HFFc6 (cell line): Measurements from ENCODE around the gene TBX1. TPM values are rescaled to one million over a fixed set of nuclear protein-coding genes. Genes with fewer than 3 reads are reported as not detected.

Experiments used
- DNase-seq: peaks from one replicate; pipeline ENCODE4 v3.0.0-alpha.2; 2018
- H3K27ac Mint-ChIP-seq: 2 replicates; pipeline ENCODE4 v1.8.0; 2020; ENCODE audit warnings: mild to moderate bottlenecking, mixed read lengths
- H3K27me3 Mint-ChIP-seq: 2 replicates; pipeline ENCODE4 v1.8.0; 2021; ENCODE audit warnings: mild to moderate bottlenecking, moderate library complexity, mixed read lengths; ENCODE audit not compliant: insufficient read depth
- H3K36me3 Mint-ChIP-seq: 2 replicates; pipeline ENCODE4 v1.8.0; 2021; ENCODE audit warnings: low read depth, mixed read lengths
- H3K4me1 Mint-ChIP-seq: 2 replicates; pipeline ENCODE4 v1.8.0; 2020; ENCODE audit warnings: low read depth, mixed read lengths
- H3K4me3 Mint-ChIP-seq: 2 replicates; pipeline ENCODE4 v1.8.0; 2020; ENCODE audit warnings: mild to moderate bottlenecking, moderate library complexity, mixed read lengths
- H3K9me3 Mint-ChIP-seq: 2 replicates; pipeline ENCODE4 v1.8.0; 2020; ENCODE audit warnings: mild to moderate bottlenecking, mixed read lengths
- total RNA-seq, 6 experiments: library from RNA; stranded (reverse); fragmentation: NEBNext Ultra II Directional; extraction: Animal tissue kit (Norgen Biotek cat#: 25700); gene quantifications; 2 replicates in 1 of 6; 3 replicates in 5 of 6; pipeline ENCODE4 v1.2.3, GENCODE V29; 2021
- TF ChIP-seq, protein P1 (sequence below): fragments of 200-600 bp; sonication (generic); IDR thresholded peaks from 2 replicates; pipeline ENCODE4 v1.5.0; 2021; ENCODE audit warnings: antibody characterized with exemption, mild to moderate bottlenecking

TBX1 gene
- total RNA-seq, 6 experiments from 2014 or later: 0.14 to 1.1 (median 0.73) TPM; not detected in 1

DNA sequence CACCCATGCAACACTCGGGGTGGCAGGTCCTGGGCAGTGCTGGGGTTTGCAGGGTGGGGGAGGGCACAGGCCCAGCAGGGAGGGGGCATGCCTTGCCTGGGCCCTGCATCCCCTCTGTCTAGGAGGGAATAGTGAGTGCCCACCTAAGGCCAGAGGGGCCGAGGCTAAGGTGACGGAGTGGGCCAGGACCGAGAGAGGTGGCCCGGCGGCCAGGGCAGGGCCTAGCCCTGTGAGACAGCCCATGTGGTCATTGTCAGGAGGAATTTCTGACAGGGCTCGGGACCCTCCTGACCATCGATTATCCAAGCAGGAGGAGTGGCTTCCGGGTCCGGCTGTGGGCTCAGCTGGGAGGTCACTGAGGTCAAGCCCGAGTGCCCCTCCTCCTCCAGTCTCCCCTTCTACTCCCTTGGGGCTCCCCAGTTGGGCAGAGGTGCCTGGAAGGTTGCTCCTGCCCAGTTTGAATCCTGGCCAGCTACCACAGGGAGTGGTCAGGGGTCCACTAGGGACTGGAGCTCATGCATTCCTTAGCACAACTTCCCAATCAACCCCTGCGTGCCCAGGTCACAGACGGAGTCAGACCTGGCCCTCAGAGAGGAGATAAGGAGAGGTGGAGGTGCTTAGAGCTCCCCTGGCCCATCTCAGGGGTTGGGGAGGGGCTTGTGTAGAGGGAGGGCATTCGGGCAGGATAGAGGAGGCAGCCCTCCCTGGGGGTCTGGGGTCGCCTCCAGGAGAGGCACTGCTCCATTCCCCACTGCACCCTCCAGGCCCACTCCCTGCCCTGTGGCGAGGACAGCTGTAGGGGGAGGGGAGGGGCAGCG lies 22.5 kb upstream of the TBX1 start:
- Mint-ChIP-seq H3K27me3 (peaks cover 1% of the 10 kb centered on the region), H3K27ac (no peak overlapping the region), H3K4me3 (no peak overlapping the region), H3K9me3 (no peaks in the 10 kb centered on the region), H3K4me1 (no peaks in the 10 kb centered on the region), H3K36me3 (no peaks in the 10 kb centered on the region)
- TF ChIP-seq, protein P1, sequence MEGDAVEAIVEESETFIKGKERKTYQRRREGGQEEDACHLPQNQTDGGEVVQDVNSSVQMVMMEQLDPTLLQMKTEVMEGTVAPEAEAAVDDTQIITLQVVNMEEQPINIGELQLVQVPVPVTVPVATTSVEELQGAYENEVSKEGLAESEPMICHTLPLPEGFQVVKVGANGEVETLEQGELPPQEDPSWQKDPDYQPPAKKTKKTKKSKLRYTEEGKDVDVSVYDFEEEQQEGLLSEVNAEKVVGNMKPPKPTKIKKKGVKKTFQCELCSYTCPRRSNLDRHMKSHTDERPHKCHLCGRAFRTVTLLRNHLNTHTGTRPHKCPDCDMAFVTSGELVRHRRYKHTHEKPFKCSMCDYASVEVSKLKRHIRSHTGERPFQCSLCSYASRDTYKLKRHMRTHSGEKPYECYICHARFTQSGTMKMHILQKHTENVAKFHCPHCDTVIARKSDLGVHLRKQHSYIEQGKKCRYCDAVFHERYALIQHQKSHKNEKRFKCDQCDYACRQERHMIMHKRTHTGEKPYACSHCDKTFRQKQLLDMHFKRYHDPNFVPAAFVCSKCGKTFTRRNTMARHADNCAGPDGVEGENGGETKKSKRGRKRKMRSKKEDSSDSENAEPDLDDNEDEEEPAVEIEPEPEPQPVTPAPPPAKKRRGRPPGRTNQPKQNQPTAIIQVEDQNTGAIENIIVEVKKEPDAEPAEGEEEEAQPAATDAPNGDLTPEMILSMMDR: no peak
- DNase-seq: no peak

GRCh38 chr22:19738664-19739447 lies 21.7 kb upstream of the TBX1 start:
- H3K36me3 Mint-ChIP-seq: no peaks in the 10 kb centered on the region
- H3K4me1 Mint-ChIP-seq: no peaks in the 10 kb centered on the region
- H3K27me3 Mint-ChIP-seq: peaks cover 1% of the 10 kb centered on the region
- H3K4me3 Mint-ChIP-seq: no peak overlapping the region
- no peak for DNase-seq
- TF ChIP-seq, protein P1: no peak
- H3K27ac Mint-ChIP-seq: no peak overlapping the region
- no peaks in the 10 kb centered on the region for H3K9me3 Mint-ChIP-seq

GRCh38 chr22:19739448-19739895 lies 21.1 kb upstream of the TBX1 start:
- no peak overlapping the region for H3K4me3 Mint-ChIP-seq
- TF ChIP-seq, protein P1: no peak
- DNase-seq: no peak
- H3K36me3 Mint-ChIP-seq: no peaks in the 10 kb centered on the region
- H3K4me1 Mint-ChIP-seq: no peaks in the 10 kb centered on the region
- no peak overlapping the region for H3K27ac Mint-ChIP-seq
- no peaks in the 10 kb centered on the region for H3K9me3 Mint-ChIP-seq
- peaks cover 1% of the 10 kb centered on the region for H3K27me3 Mint-ChIP-seq

- TF ChIP-seq, protein P1: no peak
- Mint-ChIP-seq H3K27ac (no peak overlapping the region), H3K9me3 (no peaks in the 10 kb centered on the region), H3K4me1 (no peaks in the 10 kb centered on the region), H3K27me3 (peaks cover 1% of the 10 kb centered on the region), H3K36me3 (no peaks in the 10 kb centered on the region), H3K4me3 (no peak overlapping the region)
- no peak for DNase-seq
Observed at GRCh38 chr22:19739911-19740449, 20.6 kb upstream of the TBX1 start.

- peaks cover 1% of the 10 kb centered on the region for H3K27me3 Mint-ChIP-seq
- no peak for DNase-seq
- no peaks in the 10 kb centered on the region for H3K9me3 Mint-ChIP-seq
- no peak overlapping the region for H3K27ac Mint-ChIP-seq
- TF ChIP-seq, protein P1: no peak
- no peaks in the 10 kb centered on the region for H3K36me3 Mint-ChIP-seq
- H3K4me3 Mint-ChIP-seq: no peak overlapping the region
- H3K4me1 Mint-ChIP-seq: no peaks in the 10 kb centered on the region
Observed at GRCh38 chr22:19740586-19740985, 20.0 kb upstream of the TBX1 start.
